Thyroid gland (tissue), 4 donors: Measurements from ENCODE around the gene BACH1.

ENCODE experiments used
- POLR2A ChIP-seq, 2 donors: fragments of 450-650 bp; IDR thresholded peaks; one replicate each; pipeline ENCODE4 v1.6.1; 2017; ENCODE audit warnings: antibody characterized with exemption in 2 of 2, mild to moderate bottlenecking in 2 of 2, moderate library complexity in 1 of 2
- TF ChIP-seq, protein P1 (sequence below), 6 experiments: fragments of 200-600 bp in 3 of 6; fragments of 450-650 bp in 3 of 6; sonication (generic) in 3 of 6; IDR thresholded peaks; one replicate each; pipeline ENCODE4 v1.5.1; 2016 to 2019; ENCODE audit warnings: antibody characterized with exemption in 6 of 6, mild to moderate bottlenecking in 2 of 6, inconsistent platforms in 1 of 6, moderate library complexity in 1 of 6

DNA sequence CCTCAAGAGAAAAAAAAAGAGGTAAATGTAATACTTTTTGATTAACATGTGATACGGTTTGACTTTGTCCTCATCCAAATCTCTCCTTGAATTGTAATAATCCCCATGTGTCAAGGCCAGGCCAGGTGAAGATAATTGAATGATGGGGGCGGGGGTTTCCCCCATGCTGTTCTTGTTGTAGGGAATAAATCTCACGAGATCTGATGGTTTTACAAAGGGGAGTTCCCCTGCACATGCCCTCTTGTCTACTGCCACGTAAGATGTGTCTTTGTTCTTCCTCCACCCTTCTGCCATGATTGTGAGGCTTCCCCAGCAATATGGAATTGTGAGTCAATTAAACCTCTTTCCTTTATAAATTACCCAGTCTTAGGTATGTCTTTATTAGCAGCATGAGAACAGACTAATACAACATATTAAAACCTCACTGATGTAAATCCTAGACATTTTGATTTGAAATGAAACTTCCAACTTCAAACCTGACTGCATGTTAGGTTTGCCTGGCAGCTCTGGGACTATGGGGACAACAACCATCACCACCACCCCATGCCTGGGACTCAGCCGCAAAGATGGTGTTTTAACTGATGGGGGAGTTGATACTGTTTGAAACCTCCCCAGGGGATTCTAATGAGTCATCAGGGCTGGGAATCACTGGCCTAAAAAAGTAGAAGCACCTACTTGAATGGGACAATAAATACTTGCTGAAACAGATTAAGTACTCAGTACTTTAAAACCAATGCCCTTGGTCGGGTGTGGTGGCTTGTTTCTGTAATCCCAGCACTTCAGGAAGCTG is 32.8 kb upstream of the BACH1 start:
- TF ChIP-seq POLR2A (IDR thresholded peaks at IDR 0.05): no peak
- TF ChIP-seq, protein P1, sequence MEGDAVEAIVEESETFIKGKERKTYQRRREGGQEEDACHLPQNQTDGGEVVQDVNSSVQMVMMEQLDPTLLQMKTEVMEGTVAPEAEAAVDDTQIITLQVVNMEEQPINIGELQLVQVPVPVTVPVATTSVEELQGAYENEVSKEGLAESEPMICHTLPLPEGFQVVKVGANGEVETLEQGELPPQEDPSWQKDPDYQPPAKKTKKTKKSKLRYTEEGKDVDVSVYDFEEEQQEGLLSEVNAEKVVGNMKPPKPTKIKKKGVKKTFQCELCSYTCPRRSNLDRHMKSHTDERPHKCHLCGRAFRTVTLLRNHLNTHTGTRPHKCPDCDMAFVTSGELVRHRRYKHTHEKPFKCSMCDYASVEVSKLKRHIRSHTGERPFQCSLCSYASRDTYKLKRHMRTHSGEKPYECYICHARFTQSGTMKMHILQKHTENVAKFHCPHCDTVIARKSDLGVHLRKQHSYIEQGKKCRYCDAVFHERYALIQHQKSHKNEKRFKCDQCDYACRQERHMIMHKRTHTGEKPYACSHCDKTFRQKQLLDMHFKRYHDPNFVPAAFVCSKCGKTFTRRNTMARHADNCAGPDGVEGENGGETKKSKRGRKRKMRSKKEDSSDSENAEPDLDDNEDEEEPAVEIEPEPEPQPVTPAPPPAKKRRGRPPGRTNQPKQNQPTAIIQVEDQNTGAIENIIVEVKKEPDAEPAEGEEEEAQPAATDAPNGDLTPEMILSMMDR (IDR thresholded peaks at IDR 0.05): no peak
